ENCODE data around the gene NTM.

The NTM gene

GRCh38 chr11:132095230-132096131, 725.1 kb downstream of the NTM start:
- Histone ChIP-seq H2AFZ (no peak overlapping the region), H3K9me3 (ENCODE audit: control insufficient read depth, low read length) (no peaks in the 10 kb centered on the region), H3K4me3 (ENCODE audit: low read depth, low read length) (no peak overlapping the region), H3K79me2 (peaks cover 18% of the 10 kb centered on the region), H3K27ac (no peak overlapping the region), H3K36me3 (ENCODE audit: control insufficient read depth, insufficient read depth, low read length) (no peaks in the 10 kb centered on the region), H3K4me1 (no peaks in the 10 kb centered on the region), H3K9ac (no peak overlapping the region), H3K4me2 (ENCODE audit: low read length) (no peak overlapping the region), H3K27me3 (ENCODE audit: control insufficient read depth, insufficient read depth, low read length) (no peaks in the 10 kb centered on the region)
- TF ChIP-seq CTCF (IDR thresholded peaks at IDR 0.05): no peak

- Histone ChIP-seq H3K27ac (no peak overlapping the region), H3K27me3 (ENCODE audit: control insufficient read depth, insufficient read depth, low read length) (no peaks in the 10 kb centered on the region), H3K9me3 (ENCODE audit: control insufficient read depth, low read length) (no peaks in the 10 kb centered on the region), H3K4me3 (ENCODE audit: low read depth, low read length) (no peak overlapping the region), H2AFZ (no peak overlapping the region), H3K79me2 (peaks cover 18% of the 10 kb centered on the region), H3K4me2 (ENCODE audit: low read length) (no peak overlapping the region), H3K36me3 (ENCODE audit: control insufficient read depth, insufficient read depth, low read length) (no peaks in the 10 kb centered on the region), H3K9ac (no peak overlapping the region), H3K4me1 (no peaks in the 10 kb centered on the region)
- TF ChIP-seq CTCF (IDR thresholded peaks at IDR 0.05): no peak
Measured at GRCh38 chr11:132096132-132096825, 725.9 kb downstream of the NTM start.

- no peak for TF ChIP-seq CTCF (IDR thresholded peaks at IDR 0.05)
- no peak overlapping the region for H3K27ac ChIP-seq
- no peaks in the 10 kb centered on the region for H3K9me3 ChIP-seq (ENCODE audit: control insufficient read depth, low read length)
- H2AFZ ChIP-seq: no peak overlapping the region
- H3K4me1 ChIP-seq: no peaks in the 10 kb centered on the region
- no peak overlapping the region for H3K9ac ChIP-seq
- no peak overlapping the region for H3K4me3 ChIP-seq (ENCODE audit: low read depth, low read length)
- H3K27me3 ChIP-seq (ENCODE audit: control insufficient read depth, insufficient read depth, low read length): no peaks in the 10 kb centered on the region
- peaks cover 7% of the 10 kb centered on the region for H3K79me2 ChIP-seq
- H3K36me3 ChIP-seq (ENCODE audit: control insufficient read depth, insufficient read depth, low read length): no peaks in the 10 kb centered on the region
- no peak overlapping the region for H3K4me2 ChIP-seq (ENCODE audit: low read length)
Measured at GRCh38 chr11:132099692-132100091, 729.3 kb downstream of the NTM start.

DNA sequence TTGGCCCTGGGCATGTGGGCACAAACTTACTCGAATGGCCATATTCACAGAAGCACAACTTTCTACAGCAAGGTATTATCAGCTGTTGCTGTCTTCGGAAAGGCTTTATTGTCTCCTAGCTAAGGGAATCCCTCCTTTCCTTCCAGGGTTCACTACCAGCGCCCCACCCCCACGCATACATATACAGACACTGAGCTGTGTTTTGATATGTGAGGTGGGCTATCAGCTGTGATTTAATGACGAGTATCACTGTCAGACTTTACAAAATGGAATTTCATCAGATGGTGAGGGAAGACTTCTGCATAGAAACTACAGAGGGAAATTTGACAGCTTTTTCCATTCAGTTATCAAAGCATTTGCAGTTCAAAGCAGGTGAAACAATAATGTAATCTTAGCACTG, 730.2 kb downstream of the NTM start:
- H3K27ac ChIP-seq: no peak overlapping the region
- no peak for TF ChIP-seq CTCF (IDR thresholded peaks at IDR 0.05)
- H3K9me3 ChIP-seq (ENCODE audit: control insufficient read depth, low read length): no peaks in the 10 kb centered on the region
- H3K27me3 ChIP-seq (ENCODE audit: control insufficient read depth, insufficient read depth, low read length): no peaks in the 10 kb centered on the region
- H3K36me3 ChIP-seq (ENCODE audit: control insufficient read depth, insufficient read depth, low read length): no peaks in the 10 kb centered on the region
- no peak overlapping the region for H3K4me3 ChIP-seq (ENCODE audit: low read depth, low read length)
- no peak overlapping the region for H3K4me2 ChIP-seq (ENCODE audit: low read length)
- H3K4me1 ChIP-seq: no peaks in the 10 kb centered on the region
- H3K9ac ChIP-seq: no peak overlapping the region
- peaks cover 11% of the 10 kb centered on the region for H3K79me2 ChIP-seq
- no peak overlapping the region for H2AFZ ChIP-seq

All from parathyroid adenoma (tissue), 2 donors.